ENCODE results near the gene APBB1IP.

APBB1IP gene

DNA sequence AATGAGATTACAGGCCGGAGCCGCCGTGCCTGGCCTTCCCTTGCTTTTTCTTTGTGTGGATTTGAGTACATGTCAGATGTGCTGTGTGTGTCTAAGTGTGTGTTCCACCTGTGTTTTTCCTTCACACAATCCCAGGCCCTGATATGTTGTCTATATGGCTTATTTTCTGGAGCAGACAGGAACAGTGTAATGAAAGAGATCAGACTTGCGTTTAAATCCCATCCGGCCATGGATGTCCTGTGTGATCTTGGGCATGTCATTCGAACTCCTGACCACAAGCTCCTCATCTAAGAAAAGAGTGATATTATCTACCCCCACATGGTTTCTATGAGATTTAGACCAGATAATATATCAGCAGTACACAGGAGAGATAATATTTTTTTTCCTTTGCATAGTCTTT lies 37.2 kb downstream of the APBB1IP start:
- H3K27ac ChIP-seq (ENCODE audit: low read length) = no peak overlapping the region
- H3K4me1 ChIP-seq (ENCODE audit: control insufficient read depth, insufficient read depth, low read length) = no peaks in the 10 kb centered on the region
- no CpG with 5 or more reads among the region's 6 CpGs for WGBS (ENCODE audit: insufficient coverage, insufficient read length)
- no peak for DNase-seq (ENCODE audit: low read depth, low spot score)
- H3K27me3 ChIP-seq (ENCODE audit: control insufficient read depth, insufficient read depth, low read length) = no peaks in the 10 kb centered on the region
- no peak overlapping the region for H3K4me3 ChIP-seq (ENCODE audit: low read length)
- H3K9me3 ChIP-seq (ENCODE audit: control insufficient read depth, insufficient read depth, low read length) = no peaks in the 10 kb centered on the region
- no peaks in the 10 kb centered on the region for H3K36me3 ChIP-seq (ENCODE audit: control insufficient read depth, insufficient read depth, low read length)

DNA sequence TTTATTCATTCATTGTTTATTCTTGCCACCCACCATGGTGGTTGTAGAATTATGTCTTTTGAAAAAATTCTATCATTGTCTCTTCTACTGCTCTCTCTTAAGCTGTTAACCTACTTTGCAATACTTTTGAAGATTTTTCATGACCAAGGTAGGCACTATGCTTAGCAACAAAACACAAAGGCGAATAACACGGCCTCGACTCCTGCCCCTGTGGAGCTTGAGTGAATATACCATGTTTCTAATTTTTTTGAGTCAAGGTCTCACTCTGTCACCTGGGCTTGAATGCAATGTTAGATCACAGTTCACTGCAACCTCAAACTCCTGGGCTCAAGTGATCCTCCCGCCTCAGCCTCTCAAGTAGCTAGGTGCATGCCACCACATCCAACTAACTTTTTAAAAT lies 39.4 kb downstream of the APBB1IP start:
- no peaks in the 10 kb centered on the region for H3K36me3 ChIP-seq (ENCODE audit: control insufficient read depth, insufficient read depth, low read length)
- H3K4me3 ChIP-seq (ENCODE audit: low read length) = no peak overlapping the region
- DNase-seq (ENCODE audit: low read depth, low spot score) = no peak
- no peaks in the 10 kb centered on the region for H3K27me3 ChIP-seq (ENCODE audit: control insufficient read depth, insufficient read depth, low read length)
- H3K9me3 ChIP-seq (ENCODE audit: control insufficient read depth, insufficient read depth, low read length) = no peaks in the 10 kb centered on the region
- no peak overlapping the region for H3K27ac ChIP-seq (ENCODE audit: low read length)
- H3K4me1 ChIP-seq (ENCODE audit: control insufficient read depth, insufficient read depth, low read length) = no peaks in the 10 kb centered on the region
- WGBS (ENCODE audit: insufficient coverage, insufficient read length) = no CpG with 5 or more reads among the region's 4 CpGs

DNA sequence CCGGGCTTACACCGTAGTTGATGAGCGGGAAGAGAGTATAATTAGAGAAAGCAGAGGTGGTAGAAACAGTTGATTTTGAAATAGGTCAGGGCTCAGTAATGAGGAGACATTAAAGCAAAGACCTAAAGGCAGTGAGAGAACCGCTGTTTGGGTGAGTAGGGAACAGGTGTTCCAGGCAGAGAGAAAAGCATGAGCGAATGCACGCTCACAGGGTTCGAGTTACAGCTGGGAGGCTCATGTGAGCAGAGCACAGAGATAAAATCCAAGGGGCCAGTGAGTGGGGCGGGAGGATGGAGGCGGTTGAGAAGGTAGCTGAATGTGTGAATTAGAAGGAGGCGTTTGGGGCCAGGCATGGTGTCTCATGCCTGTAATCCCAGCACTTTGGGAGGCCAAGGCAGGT lies 39.9 kb downstream of the APBB1IP start:
- Histone ChIP-seq H3K9me3 (ENCODE audit: control insufficient read depth, insufficient read depth, low read length) (no peaks in the 10 kb centered on the region), H3K4me1 (ENCODE audit: control insufficient read depth, insufficient read depth, low read length) (no peaks in the 10 kb centered on the region), H3K27me3 (ENCODE audit: control insufficient read depth, insufficient read depth, low read length) (no peaks in the 10 kb centered on the region), H3K27ac (ENCODE audit: low read length) (no peak overlapping the region), H3K4me3 (ENCODE audit: low read length) (no peak overlapping the region), H3K36me3 (ENCODE audit: control insufficient read depth, insufficient read depth, low read length) (no peaks in the 10 kb centered on the region)
- no CpG with 5 or more reads among the region's 10 CpGs for WGBS (ENCODE audit: insufficient coverage, insufficient read length)
- DNase-seq (ENCODE audit: low read depth, low spot score) = no peak

DNA sequence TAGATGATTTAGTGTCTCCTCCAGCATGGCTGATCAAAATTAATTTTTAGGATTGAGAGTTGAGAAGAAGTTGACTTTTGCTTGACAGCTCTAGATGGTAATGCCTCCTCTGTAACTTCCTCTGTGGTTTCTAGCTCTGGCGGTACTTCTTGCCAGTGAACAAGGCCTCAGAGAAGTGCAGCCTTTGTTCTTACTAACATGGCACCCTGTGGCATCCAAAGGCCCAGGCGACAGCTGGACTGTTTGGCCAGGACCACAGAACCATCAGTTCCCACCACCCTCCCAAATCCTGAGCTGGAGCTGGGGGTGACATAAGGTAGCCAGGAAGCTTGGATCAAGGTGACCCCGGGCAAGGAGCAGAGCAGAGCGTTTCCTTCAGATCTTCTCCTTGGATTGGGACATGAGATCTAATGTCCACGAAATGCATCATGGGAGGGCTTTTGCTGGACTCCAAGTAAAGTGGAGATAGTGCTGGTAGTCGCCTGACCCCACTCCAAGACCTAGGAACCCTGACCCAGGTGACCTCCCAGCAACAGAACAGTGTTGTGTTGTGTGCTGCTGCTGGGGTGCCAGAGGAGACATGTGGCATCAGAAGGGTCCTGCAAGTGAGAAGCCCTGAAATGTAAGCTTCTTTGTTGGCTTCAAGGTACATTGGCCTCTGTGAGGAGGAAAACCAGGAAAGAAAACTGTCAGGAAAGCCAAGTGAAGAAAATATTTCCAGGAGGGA lies 41.8 kb downstream of the APBB1IP start:
- no peaks in the 10 kb centered on the region for H3K4me1 ChIP-seq (ENCODE audit: control insufficient read depth, insufficient read depth, low read length)
- no CpG with 5 or more reads among the region's 6 CpGs for WGBS (ENCODE audit: insufficient coverage, insufficient read length)
- H3K27ac ChIP-seq (ENCODE audit: low read length) = no peak overlapping the region
- H3K9me3 ChIP-seq (ENCODE audit: control insufficient read depth, insufficient read depth, low read length) = no peaks in the 10 kb centered on the region
- H3K4me3 ChIP-seq (ENCODE audit: low read length) = no peak overlapping the region
- H3K27me3 ChIP-seq (ENCODE audit: control insufficient read depth, insufficient read depth, low read length) = no peaks in the 10 kb centered on the region
- DNase-seq (ENCODE audit: low read depth, low spot score) = no peak
- H3K36me3 ChIP-seq (ENCODE audit: control insufficient read depth, insufficient read depth, low read length) = no peaks in the 10 kb centered on the region

DNA sequence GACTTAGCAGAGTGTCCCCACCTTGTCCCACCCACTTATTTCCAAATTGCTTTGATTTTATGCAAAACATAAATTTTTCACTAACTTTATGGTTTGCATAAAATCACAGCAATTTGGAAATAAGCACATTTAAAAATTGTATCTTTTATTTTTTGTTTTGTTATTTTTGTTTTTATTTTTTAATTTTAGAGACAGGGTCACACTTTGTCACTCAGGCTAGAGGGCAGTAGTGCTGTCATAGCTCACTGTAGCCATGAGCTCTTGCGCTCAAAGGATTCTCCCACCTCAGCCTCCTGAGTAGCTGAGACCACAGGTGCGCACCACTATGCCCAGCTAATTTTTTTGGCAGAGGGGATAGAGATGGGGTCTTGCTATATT lies 43.2 kb downstream of the APBB1IP start:
- no peaks in the 10 kb centered on the region for H3K27me3 ChIP-seq (ENCODE audit: control insufficient read depth, insufficient read depth, low read length)
- no peak overlapping the region for H3K4me3 ChIP-seq (ENCODE audit: low read length)
- no peak overlapping the region for H3K27ac ChIP-seq (ENCODE audit: low read length)
- no CpG with 5 or more reads among the region's 2 CpGs for WGBS (ENCODE audit: insufficient coverage, insufficient read length)
- H3K4me1 ChIP-seq (ENCODE audit: control insufficient read depth, insufficient read depth, low read length) = no peaks in the 10 kb centered on the region
- H3K36me3 ChIP-seq (ENCODE audit: control insufficient read depth, insufficient read depth, low read length) = no peaks in the 10 kb centered on the region
- no peaks in the 10 kb centered on the region for H3K9me3 ChIP-seq (ENCODE audit: control insufficient read depth, insufficient read depth, low read length)
- no peak for DNase-seq (ENCODE audit: low read depth, low spot score)

DNA sequence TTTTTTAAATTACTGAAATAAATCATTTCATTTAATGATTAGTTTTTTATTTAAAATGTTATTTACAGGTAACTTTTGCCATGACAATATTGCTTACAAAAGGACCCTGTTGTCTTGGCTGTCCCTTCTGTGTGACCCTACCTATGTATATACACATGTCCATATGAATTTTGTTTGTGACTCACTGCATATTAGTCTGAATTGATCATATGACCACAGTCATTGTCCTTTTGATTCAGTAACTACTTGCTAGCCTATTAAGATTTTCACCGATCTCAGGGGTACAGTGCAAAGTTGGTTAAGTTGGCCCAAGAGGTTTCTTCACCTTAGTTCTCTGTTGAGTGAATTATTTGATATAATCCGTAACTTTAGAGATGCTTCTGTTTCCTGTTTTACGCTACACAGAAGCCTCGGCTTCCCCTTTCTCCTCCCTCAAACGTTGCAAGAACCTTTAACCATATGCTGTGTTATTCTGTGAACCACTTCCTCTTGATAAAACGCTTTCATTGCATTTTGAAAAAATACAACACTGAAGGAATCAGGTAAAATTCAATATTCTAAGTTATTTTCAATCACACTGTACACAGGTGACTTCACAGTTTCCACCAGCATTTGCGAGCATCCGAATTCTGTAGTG lies 43.9 kb downstream of the APBB1IP start:
- H3K27ac ChIP-seq (ENCODE audit: low read length) = no peak overlapping the region
- H3K4me3 ChIP-seq (ENCODE audit: low read length) = no peak overlapping the region
- H3K9me3 ChIP-seq (ENCODE audit: control insufficient read depth, insufficient read depth, low read length) = no peaks in the 10 kb centered on the region
- no peaks in the 10 kb centered on the region for H3K4me1 ChIP-seq (ENCODE audit: control insufficient read depth, insufficient read depth, low read length)
- no peaks in the 10 kb centered on the region for H3K27me3 ChIP-seq (ENCODE audit: control insufficient read depth, insufficient read depth, low read length)
- no peak for DNase-seq (ENCODE audit: low read depth, low spot score)
- no peaks in the 10 kb centered on the region for H3K36me3 ChIP-seq (ENCODE audit: control insufficient read depth, insufficient read depth, low read length)
- WGBS (ENCODE audit: insufficient coverage, insufficient read length) = no CpG with 5 or more reads among the region's 8 CpGs

DNA sequence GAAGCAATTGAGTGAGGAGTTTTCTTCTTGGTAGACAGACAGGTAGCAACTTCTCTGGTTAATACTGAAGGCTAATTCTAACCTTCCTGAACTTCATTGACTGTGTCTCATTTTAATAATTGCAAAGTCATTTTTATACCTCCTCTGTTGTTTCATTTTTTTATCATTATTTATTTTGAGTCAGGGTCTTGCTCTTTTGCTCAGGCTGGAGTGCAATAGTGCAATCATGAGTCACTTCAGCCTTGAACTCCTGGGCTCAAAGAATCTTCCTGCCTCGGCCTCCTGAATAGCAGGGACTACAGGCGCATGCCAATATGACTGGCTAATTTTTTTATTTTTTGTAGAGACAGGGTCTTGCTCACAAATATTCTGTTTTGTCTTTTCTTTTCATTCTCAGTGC lies 45.4 kb downstream of the APBB1IP start:
- H3K9me3 ChIP-seq (ENCODE audit: control insufficient read depth, insufficient read depth, low read length) = no peaks in the 10 kb centered on the region
- no peaks in the 10 kb centered on the region for H3K4me1 ChIP-seq (ENCODE audit: control insufficient read depth, insufficient read depth, low read length)
- no peak for DNase-seq (ENCODE audit: low read depth, low spot score)
- no peak overlapping the region for H3K27ac ChIP-seq (ENCODE audit: low read length)
- H3K4me3 ChIP-seq (ENCODE audit: low read length) = no peak overlapping the region
- H3K27me3 ChIP-seq (ENCODE audit: control insufficient read depth, insufficient read depth, low read length) = no peaks in the 10 kb centered on the region
- H3K36me3 ChIP-seq (ENCODE audit: control insufficient read depth, insufficient read depth, low read length) = no peaks in the 10 kb centered on the region
- WGBS (ENCODE audit: insufficient coverage, insufficient read length) = no CpG with 5 or more reads among the region's 2 CpGs

DNA sequence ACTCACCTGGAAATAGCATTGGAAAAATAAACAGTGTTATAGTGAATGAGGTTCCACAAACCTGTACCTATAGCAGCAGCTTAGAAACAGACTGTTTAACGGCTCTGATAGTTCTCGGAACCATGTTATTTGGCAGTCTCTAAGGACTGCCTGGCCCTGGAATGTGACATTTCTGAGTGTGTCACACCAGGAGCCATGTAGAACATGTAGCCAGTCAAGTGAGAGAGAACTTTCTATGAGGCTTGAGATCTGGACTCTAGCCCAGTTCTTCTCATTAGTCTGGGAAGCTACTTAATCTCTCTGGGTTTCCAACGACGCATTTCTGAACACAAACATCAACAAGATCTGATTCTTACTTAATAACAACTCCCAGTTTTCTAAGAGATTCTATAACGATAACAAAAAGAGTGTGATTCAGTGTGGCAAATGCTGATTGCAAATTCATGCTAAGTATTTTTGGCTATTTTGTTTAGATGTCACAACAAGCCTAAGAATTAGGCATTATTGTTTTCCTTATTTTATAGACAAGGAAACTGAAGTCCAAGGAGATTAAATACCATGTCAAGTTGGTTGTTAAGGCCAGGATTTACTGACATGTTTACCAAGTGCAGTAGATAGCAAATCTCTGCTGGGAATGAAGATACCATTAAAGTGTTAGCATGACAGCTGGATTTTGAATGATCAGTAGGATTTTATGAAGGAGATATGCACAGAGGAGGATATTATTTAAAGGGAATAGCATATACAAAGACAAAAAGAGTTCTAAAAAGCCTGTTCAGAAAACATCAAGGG lies 47.2 kb downstream of the APBB1IP start:
- Histone ChIP-seq H3K27ac (ENCODE audit: low read length) (no peak overlapping the region), H3K4me3 (ENCODE audit: low read length) (no peak overlapping the region), H3K9me3 (ENCODE audit: control insufficient read depth, insufficient read depth, low read length) (no peaks in the 10 kb centered on the region), H3K36me3 (ENCODE audit: control insufficient read depth, insufficient read depth, low read length) (no peaks in the 10 kb centered on the region), H3K4me1 (ENCODE audit: control insufficient read depth, insufficient read depth, low read length) (no peaks in the 10 kb centered on the region), H3K27me3 (ENCODE audit: control insufficient read depth, insufficient read depth, low read length) (no peaks in the 10 kb centered on the region)
- no CpG with 5 or more reads among the region's 5 CpGs for WGBS (ENCODE audit: insufficient coverage, insufficient read length)
- no peak for DNase-seq (ENCODE audit: low read depth, low spot score)

DNA sequence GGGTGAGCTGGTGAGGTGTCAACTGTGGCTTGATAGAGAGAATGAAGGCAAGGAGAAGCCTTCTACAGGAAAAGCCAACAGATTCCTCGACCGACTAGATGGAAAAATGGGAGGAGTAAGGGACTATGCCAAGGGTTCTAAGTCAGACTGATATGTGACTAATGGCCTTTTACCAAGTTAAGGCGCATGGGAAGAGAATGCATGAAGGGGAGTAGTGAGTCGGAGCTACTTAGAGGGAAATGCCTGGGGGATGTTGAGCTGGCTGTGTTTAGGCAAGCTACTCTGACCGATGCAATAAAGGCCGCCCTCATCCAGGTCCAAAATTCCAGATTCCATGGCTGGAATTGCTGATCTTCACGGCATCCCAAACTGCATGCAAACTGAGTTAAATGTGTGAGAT lies 48.2 kb downstream of the APBB1IP start:
- Histone ChIP-seq H3K27me3 (ENCODE audit: control insufficient read depth, insufficient read depth, low read length) (no peaks in the 10 kb centered on the region), H3K9me3 (ENCODE audit: control insufficient read depth, insufficient read depth, low read length) (no peaks in the 10 kb centered on the region), H3K27ac (ENCODE audit: low read length) (no peak overlapping the region), H3K36me3 (ENCODE audit: control insufficient read depth, insufficient read depth, low read length) (no peaks in the 10 kb centered on the region), H3K4me3 (ENCODE audit: low read length) (no peak overlapping the region), H3K4me1 (ENCODE audit: control insufficient read depth, insufficient read depth, low read length) (no peaks in the 10 kb centered on the region)
- no peak for DNase-seq (ENCODE audit: low read depth, low spot score)
- WGBS (ENCODE audit: insufficient coverage, insufficient read length) = no CpG with 5 or more reads among the region's 7 CpGs

DNA sequence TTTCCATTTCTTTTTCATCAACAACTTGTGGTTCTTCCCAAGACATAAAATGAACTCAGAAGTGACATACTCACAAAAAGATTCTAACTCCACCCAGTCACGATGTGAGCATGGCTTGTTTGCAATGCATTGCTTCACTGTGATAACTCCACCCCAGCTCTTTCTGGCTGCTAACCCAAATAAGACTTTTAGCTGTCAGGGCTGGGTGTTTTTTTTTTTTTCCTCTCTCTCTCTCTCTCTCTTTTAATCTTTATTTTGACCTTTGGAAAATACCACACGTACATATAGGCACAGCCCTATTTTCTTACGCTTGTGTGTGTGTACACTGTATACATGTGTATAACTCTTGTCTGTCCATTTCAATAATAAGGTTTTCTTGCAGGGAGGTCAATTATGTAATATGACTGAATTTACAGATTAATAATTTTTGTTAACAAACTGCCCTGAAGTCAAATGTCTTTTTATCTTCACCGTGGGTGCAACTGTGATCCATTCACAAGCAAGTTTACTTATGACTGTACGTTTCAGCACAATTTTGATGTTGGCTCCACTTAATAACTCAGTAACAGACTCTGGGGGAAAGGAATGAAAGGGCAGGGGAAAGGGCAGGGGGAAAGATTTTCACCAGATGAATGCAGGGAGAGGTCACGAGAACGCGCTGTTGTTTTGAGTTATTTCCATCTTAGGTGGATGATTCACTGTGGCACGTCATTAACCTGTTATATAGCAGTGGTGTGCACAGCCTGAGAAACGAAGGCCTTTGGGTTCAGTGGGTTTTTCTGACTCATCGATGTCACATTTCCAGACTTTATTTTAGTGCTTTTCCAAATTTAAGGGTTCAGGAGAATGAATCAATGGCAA lies 49.1 kb downstream of the APBB1IP start:
- Histone ChIP-seq H3K4me3 (ENCODE audit: low read length) (no peak overlapping the region), H3K27ac (ENCODE audit: low read length) (no peak overlapping the region), H3K27me3 (ENCODE audit: control insufficient read depth, insufficient read depth, low read length) (no peaks in the 10 kb centered on the region), H3K4me1 (ENCODE audit: control insufficient read depth, insufficient read depth, low read length) (no peaks in the 10 kb centered on the region), H3K9me3 (ENCODE audit: control insufficient read depth, insufficient read depth, low read length) (no peaks in the 10 kb centered on the region), H3K36me3 (ENCODE audit: control insufficient read depth, insufficient read depth, low read length) (no peaks in the 10 kb centered on the region)
- WGBS (ENCODE audit: insufficient coverage, insufficient read length) = no CpG with 5 or more reads among the region's 11 CpGs
- no peak for DNase-seq (ENCODE audit: low read depth, low spot score)

All from iPS DF 6.9 (cell line).